Activated CD4-positive, CD25-positive, alpha-beta regulatory T cell treated with anti-CD3 and anti-CD28 coated beads, Interleukin-2, amount 50 U/mL, for 72 hours (primary cell): ENCODE measurements around the gene KRTAP10-7.
"Not testable (repeated sequence)": the region's sequence is repeated elsewhere in the genome, so short reads cannot be mapped to it uniquely, and the experiment has no call there.

ENCODE experiments used
- DNase-seq: peaks from one replicate; pipeline ENCODE4 v3.0.0; 2021

Gene KRTAP10-7

DNA sequence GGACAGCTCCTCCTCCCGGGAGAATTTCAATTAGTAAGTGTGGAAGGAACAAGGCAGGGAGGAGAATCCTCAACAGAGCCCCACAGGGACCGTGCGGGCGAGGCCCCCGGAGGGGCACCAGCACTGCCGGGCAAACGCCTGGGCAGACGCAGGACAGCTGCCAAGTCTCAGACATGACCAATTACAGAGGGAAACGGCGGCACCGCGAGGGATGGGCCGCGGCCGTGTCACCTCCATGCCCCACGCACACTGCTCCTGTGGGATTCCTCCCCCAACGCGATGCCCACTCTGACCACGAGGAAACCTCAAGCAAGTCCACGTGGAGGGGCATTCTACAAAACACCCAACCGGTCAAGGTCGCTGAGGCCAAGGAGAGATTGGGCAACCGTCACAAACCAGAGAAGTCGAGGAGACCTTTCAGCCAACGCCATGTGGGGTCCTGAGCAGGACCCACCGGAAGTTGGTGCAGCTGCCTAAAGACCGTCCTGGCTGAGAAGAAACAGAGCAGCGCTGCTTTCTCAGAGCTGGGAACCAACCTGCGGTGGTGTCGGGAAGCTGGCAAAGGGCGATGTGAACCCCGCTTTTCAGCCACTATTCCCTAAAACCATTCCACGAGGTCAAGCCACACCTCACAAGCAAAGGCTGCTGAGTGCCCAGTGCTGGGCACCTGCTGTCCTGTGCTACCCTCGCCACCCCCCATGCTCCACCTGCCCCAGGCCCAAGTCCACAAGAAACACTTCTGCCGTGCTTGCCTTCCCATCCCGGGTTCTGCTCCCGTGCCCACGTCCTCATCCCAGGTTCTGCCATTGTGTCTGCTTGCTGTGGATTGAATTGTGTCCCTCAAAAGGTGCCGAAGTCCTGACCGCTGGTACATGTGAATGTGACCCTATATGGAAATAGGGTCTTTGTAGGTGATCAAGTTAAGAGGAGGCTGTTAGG, 28.3 kb upstream of the KRTAP10-7 start:
- no peak for DNase-seq

- no peak for DNase-seq
Observed at GRCh38 chr21:44572959-44573583, 27.3 kb upstream of the KRTAP10-7 start.

DNA sequence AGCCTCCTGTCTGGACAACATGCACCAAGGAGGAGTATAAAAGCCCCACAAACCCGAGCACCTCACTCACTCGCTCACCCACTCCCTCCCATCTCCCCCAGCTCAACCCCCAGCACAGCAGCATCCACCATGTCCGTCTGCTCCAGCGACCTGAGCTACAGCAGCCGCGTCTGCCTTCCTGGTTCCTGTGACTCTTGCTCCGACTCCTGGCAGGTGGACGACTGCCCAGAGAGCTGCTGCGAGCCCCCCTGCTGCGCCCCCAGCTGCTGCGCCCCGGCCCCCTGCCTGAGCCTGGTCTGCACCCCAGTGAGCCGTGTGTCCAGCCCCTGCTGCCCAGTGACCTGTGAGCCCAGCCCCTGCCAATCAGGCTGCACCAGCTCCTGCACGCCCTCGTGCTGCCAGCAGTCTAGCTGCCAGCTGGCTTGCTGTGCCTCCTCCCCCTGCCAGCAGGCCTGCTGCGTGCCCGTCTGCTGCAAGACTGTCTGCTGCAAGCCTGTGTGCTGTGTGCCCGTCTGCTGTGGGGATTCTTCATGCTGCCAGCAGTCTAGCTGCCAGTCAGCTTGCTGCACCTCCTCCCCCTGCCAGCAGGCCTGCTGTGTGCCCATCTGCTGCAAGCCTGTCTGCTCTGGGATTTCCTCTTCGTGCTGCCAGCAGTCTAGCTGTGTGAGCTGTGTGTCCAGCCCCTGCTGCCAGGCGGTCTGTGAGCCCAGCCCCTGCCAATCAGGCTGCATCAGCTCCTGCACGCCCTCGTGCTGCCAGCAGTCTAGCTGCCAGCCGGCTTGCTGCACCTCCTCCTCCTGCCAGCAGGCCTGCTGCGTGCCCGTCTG, 26.6 kb upstream of the KRTAP10-7 start, which contains the start of gene KRTAP10-4:
TSS of gene KRTAP10-4 (plus strand) at position 100 of the 827 bp plus-strand sequence. CDS start at position 130, 30 bp downstream.
- not testable (repeated sequence) for DNase-seq

DNA sequence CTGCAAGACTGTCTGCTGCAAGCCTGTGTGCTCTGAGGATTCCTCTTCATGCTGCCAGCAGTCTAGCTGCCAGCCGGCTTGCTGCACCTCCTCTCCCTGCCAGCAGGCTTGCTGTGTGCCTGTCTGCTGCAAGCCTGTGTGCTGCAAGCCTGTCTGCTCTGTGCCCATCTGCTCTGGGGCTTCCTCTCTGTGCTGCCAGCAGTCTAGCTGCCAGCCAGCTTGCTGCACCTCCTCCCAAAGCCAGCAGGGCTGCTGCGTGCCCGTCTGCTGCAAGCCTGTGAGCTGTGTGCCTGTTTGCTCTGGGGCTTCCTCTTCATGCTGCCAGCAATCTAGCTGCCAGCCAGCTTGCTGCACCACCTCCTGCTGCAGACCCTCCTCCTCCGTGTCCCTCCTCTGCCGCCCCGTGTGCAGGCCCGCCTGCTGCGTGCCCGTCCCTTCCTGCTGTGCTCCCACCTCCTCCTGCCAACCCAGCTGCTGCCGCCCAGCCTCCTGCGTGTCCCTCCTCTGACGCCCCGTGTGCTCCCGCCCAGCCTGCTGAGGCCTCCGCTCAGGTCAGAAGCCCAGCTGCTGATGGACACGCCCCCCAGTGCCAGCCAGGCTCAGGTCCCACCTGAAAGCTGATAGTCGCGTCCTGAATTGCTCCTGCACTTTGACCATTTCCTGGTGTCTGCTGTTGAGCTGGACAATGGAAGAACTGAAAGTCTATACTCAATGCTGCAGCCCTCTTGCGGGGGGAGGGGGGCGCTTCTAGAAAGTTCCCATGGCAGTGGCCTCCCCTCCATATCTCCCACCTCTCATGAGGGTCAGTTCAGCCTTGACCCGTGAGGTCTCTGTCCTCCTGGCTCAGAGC, 25.7 kb upstream of the KRTAP10-7 start:
- no peak for DNase-seq

GRCh38 chr21:44575307-44576024, 24.9 kb upstream of the KRTAP10-7 start:
- DNase-seq, result no peak

DNA sequence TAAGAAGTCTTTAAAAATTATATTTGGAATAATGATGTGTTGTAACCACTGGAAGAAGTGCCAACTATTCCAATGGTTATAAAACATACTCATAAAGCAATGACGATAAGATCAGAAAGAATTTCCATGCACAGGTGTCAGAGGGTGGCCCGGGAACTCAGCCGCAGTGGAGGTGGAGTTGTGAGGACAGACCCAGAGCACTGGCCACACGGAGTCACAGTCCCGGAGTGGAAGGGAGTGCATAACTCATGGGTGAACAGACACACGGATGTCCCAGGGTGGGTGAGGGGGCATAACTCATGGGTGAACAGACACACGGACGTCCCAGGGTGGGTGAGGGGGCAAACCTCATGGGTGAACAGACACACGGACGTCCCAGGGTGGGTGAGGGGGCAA, 24.4 kb upstream of the KRTAP10-7 start:
- no peak for DNase-seq

GRCh38 chr21:44578371-44579055, 21.9 kb upstream of the KRTAP10-7 start:
- DNase-seq, result no peak

GRCh38 chr21:44579056-44579832, 21.2 kb upstream of the KRTAP10-7 start:
- no peak for DNase-seq

- DNase-seq, result no peak
Observed at GRCh38 chr21:44579833-44580144, 20.6 kb upstream of the KRTAP10-7 start.

DNA sequence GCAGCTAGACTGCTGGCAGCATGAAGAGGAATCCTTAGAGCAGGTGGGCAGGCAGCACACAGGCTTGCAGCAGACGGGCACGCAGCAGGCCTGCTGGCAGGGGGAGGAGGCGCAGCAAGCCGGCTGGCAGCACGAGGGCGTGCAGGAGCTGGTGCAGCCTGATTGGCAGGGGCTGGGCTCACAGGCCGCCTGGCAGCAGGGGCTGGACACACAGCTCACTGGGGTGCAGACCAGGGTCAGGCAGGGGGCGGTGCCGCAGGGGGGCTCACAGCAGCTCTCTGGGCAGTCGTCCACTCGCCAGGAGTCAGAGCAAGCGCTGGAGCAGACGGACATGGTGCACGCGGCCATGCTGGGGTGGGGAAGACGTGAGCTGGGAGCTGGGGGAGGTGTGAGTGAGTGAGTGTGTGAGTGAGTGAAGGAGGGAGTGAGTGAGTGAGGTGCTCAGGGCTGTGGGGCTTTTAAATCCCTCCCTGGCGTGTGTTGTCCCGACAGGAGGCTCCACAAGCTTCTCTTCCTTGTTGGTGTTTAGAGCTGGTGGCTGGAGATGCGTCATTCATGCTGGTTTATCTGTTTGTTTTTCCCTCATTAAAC, 20.1 kb upstream of the KRTAP10-7 start, which contains the start of gene KRTAP10-5:
TSS of gene KRTAP10-5 (minus strand) at position 374 of the 591 bp plus-strand sequence. CDS start at position 348, 26 bp downstream.
- DNase-seq, result not testable (repeated sequence)

GRCh38 chr21:44581158-44581557, 19.2 kb upstream of the KRTAP10-7 start:
- DNase-seq, result no peak

DNA sequence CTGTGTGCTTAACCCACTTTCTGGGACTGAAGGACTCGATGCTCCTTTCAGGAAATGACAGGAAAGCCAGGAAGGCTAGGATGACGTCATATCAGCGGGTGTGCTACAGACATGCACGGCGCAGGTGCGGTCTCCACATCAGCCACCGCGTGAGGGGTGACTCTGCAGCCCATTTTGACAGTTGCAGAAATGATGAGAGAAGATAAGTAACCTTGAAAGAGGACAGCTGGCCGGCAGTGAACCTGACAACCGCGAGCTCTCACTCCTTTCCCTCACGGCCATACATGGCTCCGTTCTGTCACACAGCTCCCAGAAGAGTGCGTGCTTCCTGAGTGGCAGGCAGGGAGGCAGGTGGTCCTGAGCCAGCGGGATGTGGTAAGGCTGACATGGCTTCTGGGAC, 18.3 kb upstream of the KRTAP10-7 start:
- no peak for DNase-seq

DNA sequence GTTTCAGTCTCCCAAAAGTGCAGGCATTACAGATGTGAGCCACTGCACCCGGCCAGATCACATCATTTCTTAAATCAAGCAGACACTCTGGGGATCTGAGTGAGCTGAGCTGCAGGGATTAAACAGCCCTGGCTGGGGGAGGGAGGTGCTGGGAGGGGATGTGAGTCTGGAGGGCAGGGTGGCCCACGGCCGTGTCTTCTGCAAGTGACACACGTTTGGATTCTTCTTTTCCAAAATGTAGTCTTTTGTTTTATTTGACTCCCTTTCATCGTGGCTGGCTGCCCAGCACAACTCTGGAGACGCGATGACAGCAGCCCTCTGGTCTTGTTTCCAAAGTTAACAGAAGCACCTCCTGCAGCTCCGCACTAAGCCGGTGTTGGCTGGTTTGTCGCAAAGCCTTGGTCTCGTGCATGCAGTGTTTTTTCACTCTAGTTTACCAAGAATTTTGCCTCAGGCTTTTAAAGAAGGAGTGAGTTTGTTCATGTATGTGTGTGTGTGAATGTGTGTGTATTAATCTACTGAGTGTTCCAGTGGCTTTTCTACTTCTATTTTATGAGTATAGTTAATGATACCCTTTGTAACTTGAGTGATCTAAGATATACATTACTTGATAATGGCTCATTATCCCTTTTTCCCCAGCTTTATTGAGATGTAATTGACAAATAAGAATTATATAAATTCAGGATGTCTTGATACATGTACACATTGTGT, 17.2 kb upstream of the KRTAP10-7 start:
- no peak for DNase-seq

DNA sequence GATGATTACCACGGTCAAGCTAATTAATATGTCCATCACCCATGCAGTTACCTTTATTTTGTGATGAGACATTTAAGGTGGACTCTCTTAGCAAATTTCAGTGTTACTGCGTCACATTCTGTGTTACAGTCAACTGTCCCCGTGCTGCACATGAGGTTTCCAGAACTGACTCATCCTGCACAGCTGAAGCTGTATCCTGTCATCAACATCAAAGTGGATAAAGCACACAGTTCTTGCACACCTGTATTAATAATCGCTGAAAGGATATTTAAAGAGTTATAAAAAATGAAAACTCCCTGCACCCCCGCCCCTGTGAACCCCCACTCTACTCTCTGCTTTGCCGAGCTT, 16.6 kb upstream of the KRTAP10-7 start:
- DNase-seq, result no peak

- DNase-seq, result no peak
Observed at GRCh38 chr21:44585892-44586291, 14.5 kb upstream of the KRTAP10-7 start.

DNA sequence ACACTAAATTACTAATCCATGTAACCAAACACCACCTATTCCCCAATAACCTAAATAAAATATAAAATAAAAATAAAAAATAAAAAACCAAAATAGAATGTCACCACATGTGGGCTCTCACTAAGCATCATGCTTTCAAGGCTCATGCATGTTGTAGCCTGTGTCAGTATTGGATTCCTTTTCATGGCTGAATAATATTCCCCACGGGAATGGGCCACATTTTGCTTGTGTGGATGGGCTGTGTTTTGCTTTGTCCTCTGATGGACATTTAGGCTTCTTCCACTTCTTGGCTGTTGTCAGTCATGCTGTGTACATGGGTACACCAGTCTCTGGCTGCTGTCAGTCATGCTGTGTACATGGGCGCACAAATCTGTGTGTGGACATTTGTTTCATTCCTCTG, 11.3 kb upstream of the KRTAP10-7 start:
- no peak for DNase-seq

DNA sequence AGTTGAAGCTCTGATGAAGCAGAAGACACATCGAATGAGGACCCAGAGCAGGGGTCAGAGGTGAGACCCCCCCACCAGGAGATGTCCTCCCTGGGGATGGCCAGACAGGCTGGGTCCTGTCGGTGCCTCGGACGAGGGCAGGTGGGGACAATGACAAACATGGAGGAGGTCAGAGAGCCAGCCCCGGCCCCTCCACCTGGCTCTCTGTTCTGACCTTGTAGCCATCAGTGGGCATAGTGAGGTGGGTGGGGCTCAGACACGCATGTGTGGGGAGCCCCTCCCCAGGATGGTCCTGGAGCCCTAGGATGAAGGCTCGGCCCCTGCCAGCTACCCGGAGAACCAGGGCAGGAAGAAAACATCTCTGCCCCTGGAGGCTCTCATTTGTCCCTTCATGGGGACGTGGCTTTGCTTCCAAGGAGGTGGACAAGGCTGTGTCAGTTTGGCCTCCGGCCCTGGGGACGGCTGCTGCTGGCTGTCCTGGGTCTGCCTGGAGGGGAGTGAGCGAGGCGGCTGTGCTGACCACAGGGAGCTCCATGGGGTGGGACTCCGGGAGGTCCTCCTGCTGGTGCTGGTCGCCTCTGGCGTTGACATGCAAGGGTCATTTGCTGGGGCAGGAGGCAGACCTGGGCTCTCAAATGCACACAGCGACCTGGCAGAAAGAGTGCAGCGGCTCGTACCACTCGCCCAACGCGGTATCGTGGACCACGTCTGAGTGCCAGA, 10.7 kb upstream of the KRTAP10-7 start:
- DNase-seq, result no peak

DNA sequence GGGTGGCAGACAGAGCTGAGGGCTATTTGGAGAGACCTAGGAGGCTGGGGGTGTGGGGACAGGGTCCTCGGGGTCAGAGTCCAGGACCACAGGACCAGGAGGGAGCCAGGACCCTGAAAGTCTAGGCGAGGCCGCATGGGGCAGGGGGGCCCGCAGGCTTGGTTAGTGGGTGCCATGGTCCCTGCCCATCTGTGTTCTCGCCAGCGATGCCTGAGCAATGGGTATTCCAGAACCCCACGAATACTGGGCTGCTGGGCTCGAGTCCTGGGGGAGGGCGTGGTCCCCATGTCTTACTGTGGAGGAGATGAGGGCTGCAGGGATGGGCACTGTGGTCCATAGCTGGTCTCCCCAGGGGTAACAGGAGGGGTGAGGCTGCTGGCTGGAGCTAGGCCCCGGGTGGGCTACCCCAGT, 10.1 kb upstream of the KRTAP10-7 start:
- DNase-seq, result no peak
